ENCODE data around the gene CISTR.

DNA sequence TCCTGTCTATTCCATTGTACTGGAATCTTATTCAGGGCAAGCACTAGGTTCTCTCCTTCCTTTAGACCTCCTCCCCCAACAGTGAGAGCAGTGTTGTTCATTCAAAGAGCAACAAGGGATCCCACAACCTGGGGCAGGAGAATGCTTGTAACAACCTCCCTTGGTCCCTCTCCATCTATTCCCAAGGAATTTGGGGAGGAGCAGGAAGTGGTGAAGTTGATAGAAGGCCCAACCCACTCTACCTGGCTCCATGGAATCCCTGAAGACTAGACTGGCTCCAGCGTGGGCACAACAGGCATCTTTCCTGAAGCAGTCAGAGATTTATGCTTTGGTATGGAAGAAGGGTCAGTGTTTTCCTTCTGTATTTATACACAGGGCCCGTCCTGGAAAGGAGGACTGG, 33.4 kb upstream of the CISTR start:
- TF ChIP-seq, protein P1, sequence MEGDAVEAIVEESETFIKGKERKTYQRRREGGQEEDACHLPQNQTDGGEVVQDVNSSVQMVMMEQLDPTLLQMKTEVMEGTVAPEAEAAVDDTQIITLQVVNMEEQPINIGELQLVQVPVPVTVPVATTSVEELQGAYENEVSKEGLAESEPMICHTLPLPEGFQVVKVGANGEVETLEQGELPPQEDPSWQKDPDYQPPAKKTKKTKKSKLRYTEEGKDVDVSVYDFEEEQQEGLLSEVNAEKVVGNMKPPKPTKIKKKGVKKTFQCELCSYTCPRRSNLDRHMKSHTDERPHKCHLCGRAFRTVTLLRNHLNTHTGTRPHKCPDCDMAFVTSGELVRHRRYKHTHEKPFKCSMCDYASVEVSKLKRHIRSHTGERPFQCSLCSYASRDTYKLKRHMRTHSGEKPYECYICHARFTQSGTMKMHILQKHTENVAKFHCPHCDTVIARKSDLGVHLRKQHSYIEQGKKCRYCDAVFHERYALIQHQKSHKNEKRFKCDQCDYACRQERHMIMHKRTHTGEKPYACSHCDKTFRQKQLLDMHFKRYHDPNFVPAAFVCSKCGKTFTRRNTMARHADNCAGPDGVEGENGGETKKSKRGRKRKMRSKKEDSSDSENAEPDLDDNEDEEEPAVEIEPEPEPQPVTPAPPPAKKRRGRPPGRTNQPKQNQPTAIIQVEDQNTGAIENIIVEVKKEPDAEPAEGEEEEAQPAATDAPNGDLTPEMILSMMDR (IDR thresholded peaks at IDR 0.05) = no peak
- TF ChIP-seq POLR2A (IDR thresholded peaks at IDR 0.05) = no peak
